BE2C (cell line): ENCODE measurements around the gene ATP5F1B.

Source experiments
- DNase-seq: peaks from one replicate; pipeline ENCODE4 v3.0.0-alpha.2; 2020
- H3K27me3 ChIP-seq: fragments of 250-450 bp; sonication (Bioruptor Pico); 2 replicates; pipeline ENCODE4 v1.5.1; 2020; ENCODE audit warnings: mild to moderate bottlenecking
- H3K36me3 ChIP-seq: fragments of 250-450 bp; sonication (Bioruptor Pico); 2 replicates; pipeline ENCODE4 v1.5.1; 2020; ENCODE audit warnings: mild to moderate bottlenecking
- H3K4me1 ChIP-seq: fragments of 250-450 bp; sonication (Bioruptor Pico); 2 replicates; pipeline ENCODE4 v1.5.1; 2020
- H3K4me3 ChIP-seq: 2 replicates; pipeline ENCODE4 v1.5.1; 2011; ENCODE audit warnings: low read depth, low read length
- H3K9me3 ChIP-seq: fragments of 250-450 bp; sonication (Bioruptor Pico); 2 replicates; pipeline ENCODE4 v1.5.1; 2020
- TF ChIP-seq, protein P1 (sequence below): IDR thresholded peaks from 2 replicates; pipeline ENCODE4 v1.5.1; 2012; ENCODE audit warnings: mild to moderate bottlenecking, low read depth, low read length

The ATP5F1B gene

DNA sequence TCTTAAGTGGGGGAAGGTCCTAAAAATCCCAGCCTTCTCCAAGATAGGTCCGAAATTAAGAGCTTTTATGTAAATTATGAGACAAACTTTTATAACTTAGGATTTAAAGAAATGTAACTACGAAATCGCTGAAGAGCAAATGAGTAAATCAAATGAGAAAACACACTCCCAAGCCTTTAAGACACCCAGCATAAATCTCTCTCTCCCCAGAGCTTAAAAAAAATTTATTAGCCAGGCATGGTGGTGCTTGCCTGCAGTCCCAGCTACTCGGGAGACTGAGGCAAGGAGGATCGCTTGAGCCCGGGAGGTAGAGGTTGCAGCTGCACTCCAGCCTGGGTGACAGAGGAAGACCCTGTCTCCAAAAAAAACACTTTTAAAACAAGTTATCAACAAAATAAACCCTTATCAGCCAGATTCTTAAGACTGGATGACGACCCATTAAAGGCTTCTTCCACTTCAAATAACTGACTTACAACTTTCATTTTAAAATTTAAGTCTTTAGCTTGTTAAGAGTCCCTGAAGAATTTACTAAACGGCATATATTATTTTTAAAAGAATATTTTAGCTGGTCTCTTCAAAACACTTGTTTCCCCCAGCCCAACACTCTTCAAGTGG, 39.1 kb upstream of the ATP5F1B start:
- Histone ChIP-seq H3K27me3 (no peaks in the 10 kb centered on the region), H3K4me1 (no peaks in the 10 kb centered on the region; the same call in 1 of the 2 replicates), H3K9me3 (no peaks in the 10 kb centered on the region), H3K4me3 (peak overlapping the region; percentile 100), H3K36me3 (peaks cover 43% of the 10 kb centered on the region)
- DNase-seq: no peak
- TF ChIP-seq, protein P1, sequence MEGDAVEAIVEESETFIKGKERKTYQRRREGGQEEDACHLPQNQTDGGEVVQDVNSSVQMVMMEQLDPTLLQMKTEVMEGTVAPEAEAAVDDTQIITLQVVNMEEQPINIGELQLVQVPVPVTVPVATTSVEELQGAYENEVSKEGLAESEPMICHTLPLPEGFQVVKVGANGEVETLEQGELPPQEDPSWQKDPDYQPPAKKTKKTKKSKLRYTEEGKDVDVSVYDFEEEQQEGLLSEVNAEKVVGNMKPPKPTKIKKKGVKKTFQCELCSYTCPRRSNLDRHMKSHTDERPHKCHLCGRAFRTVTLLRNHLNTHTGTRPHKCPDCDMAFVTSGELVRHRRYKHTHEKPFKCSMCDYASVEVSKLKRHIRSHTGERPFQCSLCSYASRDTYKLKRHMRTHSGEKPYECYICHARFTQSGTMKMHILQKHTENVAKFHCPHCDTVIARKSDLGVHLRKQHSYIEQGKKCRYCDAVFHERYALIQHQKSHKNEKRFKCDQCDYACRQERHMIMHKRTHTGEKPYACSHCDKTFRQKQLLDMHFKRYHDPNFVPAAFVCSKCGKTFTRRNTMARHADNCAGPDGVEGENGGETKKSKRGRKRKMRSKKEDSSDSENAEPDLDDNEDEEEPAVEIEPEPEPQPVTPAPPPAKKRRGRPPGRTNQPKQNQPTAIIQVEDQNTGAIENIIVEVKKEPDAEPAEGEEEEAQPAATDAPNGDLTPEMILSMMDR: no peak

DNA sequence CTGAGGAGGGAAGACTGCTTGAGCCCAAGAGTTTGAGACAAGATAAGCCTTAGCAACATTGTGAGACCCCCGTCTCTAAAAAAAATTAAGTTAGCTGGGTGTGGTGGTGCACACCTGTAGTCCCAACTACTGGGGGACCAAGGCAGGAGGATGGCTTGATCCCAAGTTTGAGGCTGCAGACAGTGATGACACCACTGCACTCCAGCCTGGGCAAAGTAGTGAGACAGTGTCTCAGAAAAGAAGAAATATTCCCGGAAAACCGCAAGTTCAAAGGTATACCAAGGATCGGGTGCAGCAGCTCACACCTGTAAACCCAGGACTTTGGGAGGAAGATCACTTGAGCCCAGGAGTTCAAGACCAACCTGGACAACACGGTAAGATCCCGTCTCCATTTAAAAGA, 36.5 kb upstream of the ATP5F1B start:
- Histone ChIP-seq H3K4me1 (no peaks in the 10 kb centered on the region; the same call in 1 of the 2 replicates), H3K9me3 (no peaks in the 10 kb centered on the region), H3K27me3 (no peaks in the 10 kb centered on the region), H3K4me3 (no peak overlapping the region), H3K36me3 (peaks cover 63% of the 10 kb centered on the region)
- TF ChIP-seq, protein P1: no peak
- no peak for DNase-seq

DNA sequence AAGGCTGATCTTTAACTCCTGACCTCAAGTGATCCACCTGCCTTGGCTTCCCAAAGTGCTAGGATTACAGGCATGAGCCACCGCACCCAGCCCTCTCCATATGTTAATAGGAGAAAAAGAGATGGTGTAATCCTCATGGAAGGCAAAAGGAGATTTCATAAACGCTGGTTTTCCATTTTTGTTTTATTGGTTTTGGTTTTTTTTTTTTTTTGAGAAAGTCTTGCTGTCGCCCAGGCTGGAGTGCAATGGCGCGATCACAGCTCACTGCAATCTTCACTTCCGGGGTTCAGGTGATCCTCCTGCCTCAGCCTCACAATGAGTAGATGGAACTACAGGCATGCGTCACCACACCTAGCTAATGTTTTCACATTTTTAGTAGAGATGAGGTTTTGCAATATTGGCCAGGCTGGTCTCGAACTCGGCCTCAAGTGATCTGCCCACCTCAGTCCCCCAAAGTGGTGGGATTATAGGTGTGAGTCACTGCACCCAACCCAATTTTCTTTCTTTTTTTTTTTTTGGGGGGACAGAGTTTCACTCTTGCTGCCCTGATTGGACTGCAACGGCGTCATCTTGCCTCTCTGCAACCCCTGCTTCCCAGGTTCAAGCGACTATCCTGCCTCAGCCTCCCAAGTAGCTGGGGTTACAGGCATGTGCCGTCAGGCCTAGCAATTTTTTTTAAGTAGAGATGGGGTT, 34.2 kb upstream of the ATP5F1B start:
- H3K9me3 ChIP-seq: no peaks in the 10 kb centered on the region

DNA sequence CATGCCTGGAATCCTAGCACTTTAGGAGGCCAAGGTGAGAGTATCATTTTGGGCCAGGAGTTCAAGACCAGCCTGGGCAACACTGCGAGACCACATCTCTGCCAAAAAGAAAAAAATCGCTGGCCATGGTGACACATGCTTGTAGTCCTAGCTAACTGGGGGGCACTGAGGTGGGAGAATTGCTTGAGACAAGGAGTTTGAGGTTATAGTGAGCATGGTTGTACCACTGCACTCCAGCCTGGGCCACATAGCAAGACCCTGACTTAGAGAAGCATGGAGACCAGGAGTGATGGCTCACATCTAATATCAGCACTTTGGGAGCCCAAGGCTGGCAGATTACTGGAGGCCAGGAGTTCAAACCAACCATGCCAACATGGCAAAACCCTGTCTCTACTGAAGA, 33.1 kb upstream of the ATP5F1B start:
- Histone ChIP-seq H3K36me3 (peaks cover 59% of the 10 kb centered on the region), H3K4me1 (no peaks in the 10 kb centered on the region)
- no peak for DNase-seq

More for the DNA sequence above, 34.2 kb upstream of the ATP5F1B start:
- H3K4me1 ChIP-seq: no peaks in the 10 kb centered on the region; the same call in 1 of the 2 replicates
- no peak overlapping the region for H3K4me3 ChIP-seq
- H3K27me3 ChIP-seq: no peaks in the 10 kb centered on the region
- peaks cover 63% of the 10 kb centered on the region for H3K36me3 ChIP-seq
- TF ChIP-seq, protein P1: no peak
- no peak for DNase-seq

DNA sequence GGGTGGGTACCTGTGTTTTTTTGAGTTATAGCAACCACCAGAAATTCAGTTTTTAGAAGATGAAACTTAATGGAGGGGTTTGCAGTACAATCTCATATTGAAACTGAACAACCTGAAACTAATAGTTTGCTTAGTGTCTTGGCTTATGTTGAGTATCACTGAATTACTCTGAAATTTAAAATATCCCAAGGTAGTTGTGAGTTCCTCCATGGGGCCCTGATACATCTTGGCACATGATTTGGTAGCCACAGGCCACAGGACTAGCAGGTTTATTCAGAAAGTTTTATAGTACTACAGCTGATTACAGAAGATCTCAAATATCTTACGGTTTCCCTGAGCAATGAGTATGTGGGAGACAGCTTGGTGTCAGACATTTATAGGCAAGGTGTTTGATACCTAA, 31.9 kb upstream of the ATP5F1B start:
- no peak for DNase-seq
- TF ChIP-seq, protein P1: no peak
- H3K36me3 ChIP-seq: peaks cover 61% of the 10 kb centered on the region
- H3K27me3 ChIP-seq: no peaks in the 10 kb centered on the region
- no peak overlapping the region for H3K4me3 ChIP-seq
- no peaks in the 10 kb centered on the region for H3K4me1 ChIP-seq
- H3K9me3 ChIP-seq: no peaks in the 10 kb centered on the region

More for the DNA sequence above, 33.1 kb upstream of the ATP5F1B start:
- Histone ChIP-seq H3K4me3 (no peak overlapping the region), H3K9me3 (no peaks in the 10 kb centered on the region), H3K27me3 (no peaks in the 10 kb centered on the region)
- TF ChIP-seq, protein P1: no peak
